Esophagus (tissue), 2 donors: ENCODE measurements around the gene IGFL3. TPM values are rescaled to one million over a fixed set of nuclear protein-coding genes. Genes with fewer than 3 reads are reported as not detected.
"Not testable (repeated sequence)": the region's sequence is repeated elsewhere in the genome, so short reads cannot be mapped to it uniquely, and the experiment has no call there.

Source experiments
- H3K27ac ChIP-seq, 2 donors: one replicate each; pipeline ENCODE4 v1.5.1; 2013; ENCODE audit warnings: low read depth in 2 of 2, mild to moderate bottlenecking in 2 of 2, inconsistent platforms in 1 of 2, low read length in 1 of 2, moderate library complexity in 1 of 2
- H3K27me3 ChIP-seq, 2 donors: one replicate each; pipeline ENCODE4 v1.6.1; 2013; ENCODE audit warnings: low read length in 2 of 2, control low read depth in 1 of 2, mild to moderate bottlenecking in 1 of 2; ENCODE audit not compliant: insufficient read depth in 2 of 2, control insufficient read depth in 1 of 2
- H3K36me3 ChIP-seq, 2 donors: one replicate each; pipeline ENCODE4 v1.6.1; 2013; ENCODE audit warnings: low read length in 1 of 2; ENCODE audit not compliant: control insufficient read depth in 2 of 2, insufficient read depth in 2 of 2
- H3K4me1 ChIP-seq, 2 donors: one replicate each; pipeline ENCODE4 v1.6.1; 2013; ENCODE audit warnings: low read length in 1 of 2; ENCODE audit not compliant: control insufficient read depth in 2 of 2, insufficient read depth in 2 of 2
- H3K4me3 ChIP-seq, 2 donors: one replicate each; pipeline ENCODE4 v1.5.1; 2013; ENCODE audit warnings: low read length in 2 of 2, mild to moderate bottlenecking in 2 of 2, low read depth in 1 of 2, moderate library complexity in 1 of 2
- H3K9me3 ChIP-seq, 2 donors: one replicate each; pipeline ENCODE4 v1.6.1; 2013; ENCODE audit warnings: mild to moderate bottlenecking in 2 of 2, low read depth in 1 of 2, low read length in 1 of 2, moderate library complexity in 1 of 2; ENCODE audit not compliant: control insufficient read depth in 2 of 2, insufficient read depth in 1 of 2
- WGBS, 2 donors: extraction: QIAGEN DNeasy Blood & Tissue Kit; methylation state at CpG; one replicate each; pipeline ENCODE4 v1.1.7; 2013; 5-methylcytosine and 5-hydroxymethylcytosine counted together
- polyA plus RNA-seq, 2 donors: library from polyadenylated mRNA; stranded (reverse); fragments of 200-250 nt; gene quantifications; one replicate each; pipeline ENCODE4 v1.2.3, GENCODE V29; 2013
- donor health status: healthy with polysubstance abuse.
- donor health status: Bipolar disorder and iron deficiency.

Gene IGFL3
- not detected for polyA plus RNA-seq

- Histone ChIP-seq H3K27me3 (no peaks in the 10 kb centered on the region), H3K36me3 (no peaks in the 10 kb centered on the region), H3K9me3 (peaks cover 1 to 4% of the 10 kb centered on the region in 2 donors), H3K27ac (no peak within 1 kb of the TSS), H3K4me1 (no peaks in the 10 kb centered on the region), H3K4me3 (no peak within 1 kb of the TSS)
- WGBS, 2 donors: 83 to 84% methylated on average over 5 of the region's 5 CpGs
These were observed at the start of gene IGFL3 for GRCh38 chr19:46124638-46125115. IGFL3 (minus strand) TSS chr19:46124688; CDS start chr19:46124649, 39 bp downstream.

GRCh38 chr19:46173886-46174480, 49.5 kb upstream of the IGFL3 start:
- Histone ChIP-seq H3K9me3 (no peaks in the 10 kb centered on the region), H3K4me3 (no peak overlapping the region), H3K27me3 (no peaks in the 10 kb centered on the region), H3K36me3 (no peaks in the 10 kb centered on the region), H3K27ac (no peak overlapping the region), H3K4me1 (no peaks in the 10 kb centered on the region)
- WGBS, 2 donors: 58 to 60% methylated on average over 8 of the region's 8 CpGs

- WGBS, 2 donors: 68 to 74% methylated on average over 3 of the region's 3 CpGs
- no peaks in the 10 kb centered on the region for H3K27me3 ChIP-seq
- H3K36me3 ChIP-seq: no peaks in the 10 kb centered on the region
- no peak overlapping the region for H3K4me3 ChIP-seq
- no peaks in the 10 kb centered on the region for H3K9me3 ChIP-seq
- no peak overlapping the region for H3K27ac ChIP-seq
- no peaks in the 10 kb centered on the region for H3K4me1 ChIP-seq
These were observed 38.2 kb upstream of the IGFL3 start for GRCh38 chr19:46162731-46163130.

- H3K4me1 ChIP-seq, H3K27me3 ChIP-seq, H3K36me3 ChIP-seq, H3K27ac ChIP-seq, H3K9me3 ChIP-seq, H3K4me3 ChIP-seq: not testable (repeated sequence)
- WGBS, 2 donors: 65 to 84% methylated on average over 2 of the region's 2 CpGs
These were observed 37.3 kb upstream of the IGFL3 start for GRCh38 chr19:46161642-46162257.

- Histone ChIP-seq H3K36me3 (no peaks in the 10 kb centered on the region), H3K4me3 (no peak overlapping the region), H3K27me3 (no peaks in the 10 kb centered on the region), H3K9me3 (no peaks in the 10 kb centered on the region), H3K27ac (no peak overlapping the region), H3K4me1 (no peaks in the 10 kb centered on the region)
- 94 to 95% methylated on average over 7 of the region's 7 CpGs for WGBS, 2 donors
These were observed 35.8 kb upstream of the IGFL3 start for GRCh38 chr19:46160233-46160775.

- Histone ChIP-seq H3K4me3 (no peak overlapping the region), H3K27ac (no peak overlapping the region), H3K4me1 (no peaks in the 10 kb centered on the region), H3K9me3 (no peaks in the 10 kb centered on the region), H3K27me3 (no peaks in the 10 kb centered on the region), H3K36me3 (no peaks in the 10 kb centered on the region)
- 50 to 53% methylated on average over 4 of the region's 4 CpGs for WGBS, 2 donors
These were observed 35.1 kb upstream of the IGFL3 start for GRCh38 chr19:46159418-46160232.

GRCh38 chr19:46155237-46155636, 30.7 kb upstream of the IGFL3 start:
- Histone ChIP-seq H3K27ac (no peak overlapping the region), H3K27me3 (no peaks in the 10 kb centered on the region)
- WGBS, 2 donors: 63 to 66% methylated on average over 3 of the region's 3 CpGs

GRCh38 chr19:46150606-46151005, 26.1 kb upstream of the IGFL3 start:
- H3K9me3 ChIP-seq: no peaks in the 10 kb centered on the region
- WGBS, 2 donors: 86 to 87% methylated on average over 5 of the region's 5 CpGs

More at GRCh38 chr19:46155237-46155636, 30.7 kb upstream of the IGFL3 start:
- no peak overlapping the region for H3K4me3 ChIP-seq
- no peaks in the 10 kb centered on the region for H3K9me3 ChIP-seq
- no peaks in the 10 kb centered on the region for H3K36me3 ChIP-seq
- no peaks in the 10 kb centered on the region for H3K4me1 ChIP-seq

GRCh38 chr19:46147791-46148288, 23.4 kb upstream of the IGFL3 start, which contains the start of gene IGFL2:
IGFL2 (plus strand) TSS chr19:46148238; CDS start chr19:46148279, 41 bp downstream.
- H3K4me1 ChIP-seq: no peaks in the 10 kb centered on the region
- no peaks in the 10 kb centered on the region for H3K27me3 ChIP-seq
- WGBS, 2 donors: 51 to 55% methylated on average over 6 of the region's 6 CpGs
- no peaks in the 10 kb centered on the region for H3K9me3 ChIP-seq
- no peak within 1 kb of the TSS for H3K27ac ChIP-seq
- H3K36me3 ChIP-seq: no peaks in the 10 kb centered on the region
- H3K4me3 ChIP-seq: no peak within 1 kb of the TSS

More at GRCh38 chr19:46150606-46151005, 26.1 kb upstream of the IGFL3 start:
- H3K4me3 ChIP-seq: no peak overlapping the region
- no peaks in the 10 kb centered on the region for H3K36me3 ChIP-seq
- H3K4me1 ChIP-seq: no peaks in the 10 kb centered on the region
- no peak overlapping the region for H3K27ac ChIP-seq
- H3K27me3 ChIP-seq: no peaks in the 10 kb centered on the region
